Prostate gland (tissue), 2 donors: ENCODE results near the gene COL7A1.

Source experiments
- POLR2A ChIP-seq: fragments of 450-650 bp; IDR thresholded peaks from one replicate; pipeline ENCODE4 v1.6.1; 2016; ENCODE audit warnings: antibody characterized with exemption, mild to moderate bottlenecking
- TF ChIP-seq, protein P1 (sequence below), 4 experiments: fragments of 200-600 bp in 2 of 4; fragments of 450-650 bp in 2 of 4; sonication (generic) in 2 of 4; IDR thresholded peaks; 1 replicate in 3 of 4; 2 replicates in 1 of 4; pipeline ENCODE4 v1.5.1; 2016 to 2019; ENCODE audit warnings: antibody characterized with exemption in 4 of 4, mild to moderate bottlenecking in 2 of 4, moderate library complexity in 2 of 4

DNA sequence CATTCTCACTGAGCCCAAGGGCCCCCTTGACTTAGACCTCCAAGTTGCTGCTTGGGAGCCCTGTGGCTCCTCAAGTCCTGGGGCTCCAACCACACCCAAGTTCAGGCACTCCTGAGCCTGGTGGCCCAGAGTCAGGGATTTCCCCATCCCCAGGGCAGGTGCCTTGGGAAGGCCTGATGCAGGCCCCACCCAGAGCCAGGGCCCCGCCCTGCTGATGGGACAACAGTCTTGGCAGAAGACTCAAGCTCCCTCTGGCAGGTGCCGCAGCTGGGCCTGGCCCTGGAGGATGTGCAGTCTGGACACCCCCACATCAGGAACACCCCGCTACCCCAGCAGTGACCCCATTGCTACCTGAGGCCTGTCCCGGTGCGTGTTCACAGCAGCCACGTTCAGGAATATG, 73.5 kb downstream of the COL7A1 start:
- no peak for TF ChIP-seq POLR2A
- TF ChIP-seq, protein P1, sequence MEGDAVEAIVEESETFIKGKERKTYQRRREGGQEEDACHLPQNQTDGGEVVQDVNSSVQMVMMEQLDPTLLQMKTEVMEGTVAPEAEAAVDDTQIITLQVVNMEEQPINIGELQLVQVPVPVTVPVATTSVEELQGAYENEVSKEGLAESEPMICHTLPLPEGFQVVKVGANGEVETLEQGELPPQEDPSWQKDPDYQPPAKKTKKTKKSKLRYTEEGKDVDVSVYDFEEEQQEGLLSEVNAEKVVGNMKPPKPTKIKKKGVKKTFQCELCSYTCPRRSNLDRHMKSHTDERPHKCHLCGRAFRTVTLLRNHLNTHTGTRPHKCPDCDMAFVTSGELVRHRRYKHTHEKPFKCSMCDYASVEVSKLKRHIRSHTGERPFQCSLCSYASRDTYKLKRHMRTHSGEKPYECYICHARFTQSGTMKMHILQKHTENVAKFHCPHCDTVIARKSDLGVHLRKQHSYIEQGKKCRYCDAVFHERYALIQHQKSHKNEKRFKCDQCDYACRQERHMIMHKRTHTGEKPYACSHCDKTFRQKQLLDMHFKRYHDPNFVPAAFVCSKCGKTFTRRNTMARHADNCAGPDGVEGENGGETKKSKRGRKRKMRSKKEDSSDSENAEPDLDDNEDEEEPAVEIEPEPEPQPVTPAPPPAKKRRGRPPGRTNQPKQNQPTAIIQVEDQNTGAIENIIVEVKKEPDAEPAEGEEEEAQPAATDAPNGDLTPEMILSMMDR (IDR thresholded peaks at IDR 0.05), result no peak
